Muscle layer of duodenum (tissue), 2 donors: ENCODE data around the gene BRICD5.

ENCODE experiments used
- H3K27ac ChIP-seq: one replicate; pipeline ENCODE4 v1.7.0; 2013; ENCODE audit warnings: mild to moderate bottlenecking, low read length
- H3K27me3 ChIP-seq: one replicate; pipeline ENCODE4 v1.7.0; 2013; ENCODE audit warnings: low read depth, mild to moderate bottlenecking, control low read depth, low read length
- H3K36me3 ChIP-seq, 2 donors: one replicate each; pipeline ENCODE4 v1.7.0; 2013; ENCODE audit warnings: low read length in 2 of 2, control low read depth in 1 of 2, mild to moderate bottlenecking in 1 of 2; ENCODE audit not compliant: insufficient read depth in 2 of 2, control insufficient read depth in 1 of 2
- H3K4me1 ChIP-seq, 2 donors: one replicate each; pipeline ENCODE4 v1.7.0; 2013; ENCODE audit warnings: low read length in 2 of 2, mild to moderate bottlenecking in 2 of 2, control low read depth in 1 of 2, moderate library complexity in 1 of 2; ENCODE audit not compliant: insufficient read depth in 2 of 2, control insufficient read depth in 1 of 2
- H3K4me3 ChIP-seq, 2 donors: one replicate each; pipeline ENCODE4 v1.7.0; 2013; ENCODE audit warnings: low read length in 2 of 2, low read depth in 1 of 2, mild to moderate bottlenecking in 1 of 2
- H3K9me3 ChIP-seq, 2 donors: one replicate each; pipeline ENCODE4 v1.7.0; 2013; ENCODE audit warnings: low read length in 2 of 2, control low read depth in 1 of 2, mild to moderate bottlenecking in 1 of 2; ENCODE audit not compliant: control insufficient read depth in 1 of 2
- donor health status: healthy.

The BRICD5 gene

GRCh38 chr16:2177101-2177500, 33.6 kb downstream of the BRICD5 start:
- no peaks in the 10 kb centered on the region for H3K9me3 ChIP-seq
- H3K36me3 ChIP-seq: peaks cover 14 to 54% of the 10 kb centered on the region in 2 donors

DNA sequence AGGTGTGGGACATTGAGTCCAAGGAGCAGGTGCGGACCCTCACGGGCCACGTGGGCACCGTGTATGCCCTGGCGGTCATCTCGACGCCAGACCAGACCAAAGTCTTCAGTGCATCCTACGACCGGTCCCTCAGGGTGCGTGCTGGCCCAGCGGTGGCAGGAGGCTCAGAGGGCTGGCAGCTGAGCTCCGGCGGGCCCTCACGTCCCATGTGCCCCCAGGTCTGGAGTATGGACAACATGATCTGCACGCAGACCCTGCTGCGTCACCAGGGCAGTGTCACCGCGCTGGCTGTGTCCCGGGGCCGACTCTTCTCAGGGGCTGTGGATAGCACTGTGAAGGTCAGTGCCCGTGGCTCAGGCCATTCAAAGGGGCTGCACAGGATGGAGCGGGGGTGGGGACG, 34.6 kb downstream of the BRICD5 start:
- peaks cover 14 to 64% of the 10 kb centered on the region in 2 donors for H3K36me3 ChIP-seq

More at GRCh38 chr16:2177101-2177500, 33.6 kb downstream of the BRICD5 start:
- Histone ChIP-seq H3K27ac (no peak overlapping the region), H3K4me3 (no peak overlapping the region), H3K4me1 (no peaks in the 10 kb centered on the region), H3K27me3 (no peaks in the 10 kb centered on the region)

DNA sequence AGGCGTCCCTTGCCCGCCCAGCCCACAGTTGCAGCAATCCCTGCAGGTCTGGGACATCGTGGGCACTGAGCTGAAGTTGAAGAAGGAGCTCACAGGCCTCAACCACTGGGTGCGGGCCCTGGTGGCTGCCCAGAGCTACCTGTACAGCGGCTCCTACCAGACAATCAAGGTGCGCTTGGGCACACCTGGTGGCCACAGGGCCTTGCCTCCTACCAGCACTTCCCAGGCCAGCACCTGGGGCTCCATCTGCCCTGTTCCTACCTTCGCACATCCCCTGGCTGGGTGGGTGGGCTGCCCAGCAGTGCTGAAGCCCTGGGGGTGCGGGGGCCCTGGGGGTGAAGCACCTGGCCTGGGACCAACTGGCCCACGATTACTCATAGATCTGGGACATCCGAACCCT, 35.2 kb downstream of the BRICD5 start:
- Histone ChIP-seq H3K27ac (no peak overlapping the region), H3K9me3 (no peaks in the 10 kb centered on the region), H3K36me3 (peaks cover 14 to 70% of the 10 kb centered on the region in 2 donors), H3K27me3 (no peaks in the 10 kb centered on the region), H3K4me1 (no peaks in the 10 kb centered on the region), H3K4me3 (no peak overlapping the region)

More for the DNA sequence above, 34.6 kb downstream of the BRICD5 start:
- Histone ChIP-seq H3K4me3 (no peak overlapping the region), H3K27me3 (no peaks in the 10 kb centered on the region), H3K9me3 (no peaks in the 10 kb centered on the region), H3K27ac (no peak overlapping the region), H3K4me1 (no peaks in the 10 kb centered on the region)

DNA sequence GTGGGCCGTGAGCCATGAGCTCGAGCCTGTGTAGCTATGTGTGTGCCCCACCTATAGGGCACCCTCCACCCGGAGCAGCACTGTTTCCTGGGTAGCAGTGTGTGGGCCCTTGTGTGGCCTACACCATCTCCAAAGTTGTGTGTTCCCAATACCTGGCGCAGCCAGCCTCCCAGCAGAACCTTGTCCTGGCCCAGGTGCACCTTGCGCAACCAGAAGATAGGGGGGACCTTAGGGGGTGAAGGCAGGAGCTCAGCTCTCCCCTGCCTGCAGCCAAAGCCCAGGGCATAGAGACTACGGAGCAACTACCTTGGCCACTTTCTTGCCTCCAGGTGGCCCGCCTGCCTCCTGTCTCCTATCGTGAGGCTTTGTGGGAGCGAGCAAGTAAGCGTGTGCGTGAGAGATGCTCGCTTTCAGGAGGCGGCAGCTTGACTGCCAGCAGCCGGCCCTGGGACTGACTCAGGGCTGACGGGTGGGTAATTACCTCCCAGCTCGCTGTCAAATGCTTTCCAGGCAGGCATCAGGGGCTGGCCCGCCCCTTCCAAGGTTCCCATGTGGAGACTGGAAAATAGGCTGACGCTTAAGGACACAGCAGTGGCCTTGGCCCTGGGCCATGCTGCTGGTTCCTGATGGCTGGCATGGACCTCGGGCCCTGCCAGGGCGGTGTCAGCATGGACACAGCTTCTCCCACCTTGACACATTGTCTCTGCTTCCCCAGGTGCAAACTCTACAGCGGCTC, 36.1 kb downstream of the BRICD5 start:
- Histone ChIP-seq H3K4me3 (no peak overlapping the region), H3K36me3 (peaks cover 14 to 79% of the 10 kb centered on the region in 2 donors), H3K27ac (no peak overlapping the region), H3K4me1 (no peaks in the 10 kb centered on the region), H3K9me3 (no peaks in the 10 kb centered on the region), H3K27me3 (no peaks in the 10 kb centered on the region)

GRCh38 chr16:2173916-2174315, 36.7 kb downstream of the BRICD5 start:
- Histone ChIP-seq H3K4me3 (no peak overlapping the region), H3K27ac (no peak overlapping the region), H3K9me3 (no peaks in the 10 kb centered on the region), H3K36me3 (peaks cover 14 to 85% of the 10 kb centered on the region in 2 donors), H3K4me1 (no peaks in the 10 kb centered on the region), H3K27me3 (no peaks in the 10 kb centered on the region)

DNA sequence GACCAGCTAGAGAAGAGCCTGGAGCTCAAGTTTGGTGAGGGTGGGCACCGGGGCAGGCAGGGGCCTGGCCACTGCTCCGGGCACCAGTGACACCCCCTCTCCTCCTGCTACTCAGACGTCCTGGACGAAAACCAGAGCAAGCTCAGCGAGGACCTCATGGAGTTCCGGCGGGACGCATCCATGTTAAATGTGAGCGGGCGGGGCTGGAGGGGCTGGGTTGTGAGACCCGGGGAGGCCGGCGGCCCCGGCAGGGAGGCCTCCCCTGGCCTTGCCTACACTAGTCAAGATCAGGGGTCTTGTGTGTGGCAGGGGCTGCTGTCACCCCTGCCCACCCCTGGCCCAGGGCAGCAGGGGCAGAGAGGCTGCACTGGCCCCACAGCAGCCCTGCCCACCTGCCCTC, 37.3 kb downstream of the BRICD5 start:
- H3K4me3 ChIP-seq: no peak overlapping the region
- H3K36me3 ChIP-seq: peaks cover 15 to 90% of the 10 kb centered on the region in 2 donors
- H3K9me3 ChIP-seq: no peaks in the 10 kb centered on the region
- no peaks in the 10 kb centered on the region for H3K4me1 ChIP-seq
- H3K27ac ChIP-seq: no peak overlapping the region
- no peaks in the 10 kb centered on the region for H3K27me3 ChIP-seq

- Histone ChIP-seq H3K4me1 (no peaks in the 10 kb centered on the region), H3K27ac (no peak overlapping the region), H3K9me3 (no peaks in the 10 kb centered on the region), H3K4me3 (no peak overlapping the region), H3K27me3 (no peaks in the 10 kb centered on the region), H3K36me3 (peaks cover 20 to 96% of the 10 kb centered on the region in 2 donors)
Measured at GRCh38 chr16:2172688-2173335, 37.9 kb downstream of the BRICD5 start.

DNA sequence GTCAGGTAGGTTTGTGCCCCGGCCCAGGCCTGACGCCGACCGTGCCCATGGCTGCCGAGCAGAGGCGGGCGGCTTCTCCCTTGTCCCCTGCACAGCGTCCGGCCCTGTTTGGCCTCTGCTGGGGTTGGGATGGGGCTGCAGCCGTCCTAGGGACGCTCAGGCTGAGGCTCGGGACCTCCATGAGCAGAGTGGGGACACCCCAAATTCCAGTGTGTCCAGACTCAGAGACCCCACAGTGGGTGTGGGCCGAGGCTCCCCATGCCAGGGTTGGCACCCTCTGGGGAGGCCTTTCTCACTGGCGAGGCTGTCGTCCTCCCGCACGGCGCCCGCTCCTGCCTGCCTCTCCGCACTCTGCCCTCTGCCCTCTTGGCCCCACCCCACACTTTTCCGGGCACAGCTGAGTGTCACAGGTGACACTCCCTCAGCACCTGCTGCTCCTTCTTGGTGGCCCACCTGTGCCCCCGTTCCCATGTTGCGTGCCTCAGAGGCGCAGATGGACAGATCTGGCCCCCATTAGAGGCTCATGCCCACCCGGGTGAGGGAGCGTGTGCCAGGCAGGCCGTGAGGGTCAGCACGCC, 39.0 kb downstream of the BRICD5 start:
- peaks cover 20 to 96% of the 10 kb centered on the region in 2 donors for H3K36me3 ChIP-seq
- H3K27me3 ChIP-seq: no peaks in the 10 kb centered on the region
- no peaks in the 10 kb centered on the region for H3K9me3 ChIP-seq
- no peak overlapping the region for H3K4me3 ChIP-seq
- no peak overlapping the region for H3K27ac ChIP-seq
- no peaks in the 10 kb centered on the region for H3K4me1 ChIP-seq

GRCh38 chr16:2170587-2171435, 39.9 kb downstream of the BRICD5 start:
- Histone ChIP-seq H3K27me3 (no peaks in the 10 kb centered on the region), H3K36me3 (peaks cover 17 to 96% of the 10 kb centered on the region in 2 donors), H3K27ac (no peak overlapping the region), H3K9me3 (no peaks in the 10 kb centered on the region), H3K4me1 (no peaks in the 10 kb centered on the region), H3K4me3 (no peak overlapping the region)

DNA sequence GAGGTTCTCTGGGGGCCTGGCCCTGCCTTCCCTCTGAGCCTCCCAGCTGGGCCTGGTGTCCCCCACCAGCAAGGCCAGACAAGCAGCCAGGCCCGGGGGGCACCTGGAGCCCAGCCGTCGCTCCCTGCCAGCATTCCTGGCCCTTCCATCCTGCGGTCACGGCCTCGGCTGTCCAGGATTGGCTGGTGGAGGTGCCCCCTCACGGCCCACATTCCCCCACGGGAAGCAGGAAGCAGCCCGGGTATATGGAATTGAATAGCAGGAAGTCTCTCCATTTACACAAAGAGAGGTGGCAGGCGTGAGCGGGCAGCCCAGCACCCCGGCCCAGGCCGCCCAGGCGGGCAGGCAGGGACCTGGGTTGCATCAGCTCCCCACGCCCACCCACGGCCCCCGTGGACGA, 40.6 kb downstream of the BRICD5 start:
- Histone ChIP-seq H3K9me3 (no peaks in the 10 kb centered on the region), H3K27ac (no peak overlapping the region), H3K27me3 (no peaks in the 10 kb centered on the region), H3K4me3 (no peak overlapping the region), H3K36me3 (peaks cover 14 to 90% of the 10 kb centered on the region in 2 donors), H3K4me1 (no peaks in the 10 kb centered on the region)
